ENCODE data around the gene AMOTL1. TPM values are rescaled to one million over a fixed set of nuclear protein-coding genes. Genes with fewer than 3 reads are reported as not detected.

The AMOTL1 gene
- total RNA-seq, 1 donor from 2014 or later = 79.3 TPM

DNA sequence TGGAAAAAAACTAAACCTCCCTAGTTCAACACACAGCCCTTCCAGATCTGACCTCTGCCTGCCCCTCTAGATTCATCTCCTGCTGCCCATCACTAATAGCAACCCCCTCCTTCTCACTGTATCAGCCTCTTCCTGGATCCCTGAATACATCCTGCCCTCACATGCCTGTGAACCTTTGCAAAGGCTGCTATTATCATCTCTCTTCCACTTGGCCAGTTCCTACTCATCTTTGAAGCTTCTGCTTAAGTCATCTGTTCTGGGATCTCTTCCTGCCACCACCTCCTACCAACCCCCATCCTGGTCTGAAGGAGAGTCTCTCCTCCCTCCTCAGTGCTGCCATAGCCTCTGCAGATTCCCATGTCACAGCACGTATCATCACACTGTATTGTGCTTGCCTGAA is 38.0 kb upstream of the AMOTL1 start:
- no peak overlapping the region for H3K4me3 ChIP-seq (ENCODE audit: low read length in 3 of 3)
- peaks cover 7 to 18% (median 16%) of the 10 kb centered on the region in 3 donors for H3K36me3 ChIP-seq (ENCODE audit: control insufficient read depth in 3 of 3, insufficient read depth in 3 of 3, low read length in 3 of 3)
- no peaks in the 10 kb centered on the region for H3K9me3 ChIP-seq (ENCODE audit: control insufficient read depth in 3 of 3, low read length in 3 of 3)
- H3K27ac ChIP-seq (ENCODE audit: low read depth, low read length) = no peak overlapping the region
- H3K4me1 ChIP-seq (ENCODE audit: control insufficient read depth in 3 of 3, insufficient read depth in 3 of 3, low read length in 3 of 3) = peaks cover 22 to 49% (median 45%) of the 10 kb centered on the region in 3 donors
- no peaks in the 10 kb centered on the region for H3K27me3 ChIP-seq (ENCODE audit: control insufficient read depth in 3 of 3, insufficient read depth in 3 of 3, low read length in 3 of 3)
- no peak overlapping the region for H3K9ac ChIP-seq (ENCODE audit: low read depth in 1 of 3, low read length in 3 of 3)

GRCh38 chr11:94731880-94732601 is 36.1 kb upstream of the AMOTL1 start:
- Histone ChIP-seq H3K27me3 (ENCODE audit: control insufficient read depth in 3 of 3, insufficient read depth in 3 of 3, low read length in 3 of 3) (no peaks in the 10 kb centered on the region), H3K36me3 (ENCODE audit: control insufficient read depth in 3 of 3, insufficient read depth in 3 of 3, low read length in 3 of 3) (peaks cover 7 to 18% (median 16%) of the 10 kb centered on the region in 3 donors), H3K4me1 (ENCODE audit: control insufficient read depth in 3 of 3, insufficient read depth in 3 of 3, low read length in 3 of 3) (peaks cover 23 to 48% (median 42%) of the 10 kb centered on the region in 3 donors), H3K9ac (ENCODE audit: low read depth in 1 of 3, low read length in 3 of 3) (no peak overlapping the region), H3K9me3 (ENCODE audit: control insufficient read depth in 3 of 3, low read length in 3 of 3) (no peaks in the 10 kb centered on the region), H3K27ac (ENCODE audit: low read depth, low read length) (peak overlapping the region; percentile 58), H3K4me3 (ENCODE audit: low read length in 3 of 3) (no peak overlapping the region)

DNA sequence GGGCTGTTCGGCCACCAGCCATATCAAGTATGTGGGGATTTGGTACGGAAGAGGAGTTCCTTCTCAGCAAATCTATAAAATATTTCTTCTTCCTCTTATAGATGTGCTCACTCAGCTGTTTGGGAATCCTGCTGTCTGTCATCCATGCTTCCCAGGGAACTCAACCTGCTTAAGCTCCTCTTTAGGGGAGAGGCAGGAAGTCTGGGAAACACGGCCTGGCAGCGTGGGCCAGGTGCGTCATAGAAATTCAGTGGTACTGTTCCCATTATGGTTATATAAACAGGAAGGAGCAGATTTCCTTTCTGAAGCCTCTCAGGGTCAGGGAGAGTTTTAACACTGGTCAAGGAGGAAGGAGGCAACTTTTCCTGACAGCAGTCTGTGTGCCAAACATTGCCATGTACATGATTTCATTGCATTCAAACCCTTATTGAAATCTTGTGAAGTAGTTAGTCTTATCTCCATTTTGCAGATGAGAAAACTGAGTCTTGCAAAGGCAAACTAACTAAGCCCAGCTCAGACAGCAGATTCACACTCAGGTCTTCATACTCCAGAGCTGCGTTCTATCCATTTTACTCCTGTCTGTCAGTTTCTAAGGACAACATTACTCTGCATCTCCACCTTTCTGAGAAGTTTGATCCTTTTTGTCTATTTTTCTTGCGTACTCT is 35.4 kb upstream of the AMOTL1 start:
- Histone ChIP-seq H3K4me1 (ENCODE audit: control insufficient read depth in 3 of 3, insufficient read depth in 3 of 3, low read length in 3 of 3) (peaks cover 27 to 49% (median 47%) of the 10 kb centered on the region in 3 donors), H3K36me3 (ENCODE audit: control insufficient read depth in 3 of 3, insufficient read depth in 3 of 3, low read length in 3 of 3) (peaks cover 7 to 18% (median 16%) of the 10 kb centered on the region in 3 donors), H3K9ac (ENCODE audit: low read depth in 1 of 3, low read length in 3 of 3) (no peak overlapping the region), H3K27me3 (ENCODE audit: control insufficient read depth in 3 of 3, insufficient read depth in 3 of 3, low read length in 3 of 3) (no peaks in the 10 kb centered on the region), H3K9me3 (ENCODE audit: control insufficient read depth in 3 of 3, low read length in 3 of 3) (no peaks in the 10 kb centered on the region), H3K27ac (ENCODE audit: low read depth, low read length) (peak overlapping the region; percentile 58), H3K4me3 (ENCODE audit: low read length in 3 of 3) (no peak overlapping the region)

DNA sequence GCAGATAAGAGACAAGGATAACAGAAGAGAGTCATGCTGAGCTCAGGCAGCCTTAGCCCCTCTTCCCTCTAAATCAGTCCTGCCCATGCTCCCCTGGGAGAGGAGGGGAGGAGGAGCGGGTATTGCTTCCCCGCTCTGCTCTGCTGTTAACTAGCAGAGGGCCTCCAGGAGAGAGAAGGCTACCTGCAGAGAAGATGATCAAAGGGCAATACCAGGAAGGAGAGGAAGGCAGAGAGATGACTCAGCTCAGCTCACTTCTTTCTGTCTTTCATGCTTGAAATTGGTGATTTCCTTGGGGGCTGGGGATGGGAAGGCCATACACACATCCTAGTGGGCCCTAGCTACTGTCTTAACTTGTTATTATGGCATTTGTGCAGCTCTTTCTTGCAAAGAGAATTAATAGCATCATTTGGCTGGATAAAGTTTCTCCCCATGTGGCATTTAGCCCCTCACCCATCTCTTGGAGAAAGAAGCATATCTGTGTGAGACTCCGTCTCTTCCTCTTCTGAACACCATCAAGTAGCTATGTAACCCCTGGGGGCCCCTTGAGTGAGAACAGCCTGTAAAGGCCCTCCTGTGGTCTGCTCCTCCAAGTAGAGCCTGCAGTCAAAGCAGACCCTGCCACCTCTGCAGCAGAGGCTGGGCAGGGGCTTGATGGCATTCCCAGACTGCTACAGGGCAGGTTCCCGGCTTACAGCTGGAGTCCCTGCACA is 33.4 kb upstream of the AMOTL1 start:
- H3K4me1 ChIP-seq (ENCODE audit: control insufficient read depth in 3 of 3, insufficient read depth in 3 of 3, low read length in 3 of 3) = peaks cover 27 to 49% (median 43%) of the 10 kb centered on the region in 3 donors
- H3K9ac ChIP-seq (ENCODE audit: low read depth in 1 of 3, low read length in 3 of 3) = no peak overlapping the region
- peaks cover 7 to 13% (median 8%) of the 10 kb centered on the region in 3 donors for H3K36me3 ChIP-seq (ENCODE audit: control insufficient read depth in 3 of 3, insufficient read depth in 3 of 3, low read length in 3 of 3)
- no peak overlapping the region for H3K4me3 ChIP-seq (ENCODE audit: low read length in 3 of 3)
- H3K27me3 ChIP-seq (ENCODE audit: control insufficient read depth in 3 of 3, insufficient read depth in 3 of 3, low read length in 3 of 3) = no peaks in the 10 kb centered on the region
- H3K9me3 ChIP-seq (ENCODE audit: control insufficient read depth in 3 of 3, low read length in 3 of 3) = no peaks in the 10 kb centered on the region
- no peak overlapping the region for H3K27ac ChIP-seq (ENCODE audit: low read depth, low read length)

- Histone ChIP-seq H3K9me3 (ENCODE audit: control insufficient read depth in 3 of 3, low read length in 3 of 3) (no peaks in the 10 kb centered on the region), H3K36me3 (ENCODE audit: control insufficient read depth in 3 of 3, insufficient read depth in 3 of 3, low read length in 3 of 3) (peaks cover 0 to 3% (median 3%) of the 10 kb centered on the region in 3 donors), H3K27ac (ENCODE audit: low read depth, low read length) (no peak overlapping the region), H3K27me3 (ENCODE audit: control insufficient read depth in 3 of 3, insufficient read depth in 3 of 3, low read length in 3 of 3) (no peaks in the 10 kb centered on the region), H3K4me1 (ENCODE audit: control insufficient read depth in 3 of 3, insufficient read depth in 3 of 3, low read length in 3 of 3) (peaks cover 29 to 51% (median 40%) of the 10 kb centered on the region in 3 donors), H3K4me3 (ENCODE audit: low read length in 3 of 3) (no peak overlapping the region), H3K9ac (ENCODE audit: low read depth in 1 of 3, low read length in 3 of 3) (no peak overlapping the region)
These were observed 32.2 kb upstream of the AMOTL1 start for GRCh38 chr11:94735907-94736306.

GRCh38 chr11:94737171-94737611 is 31.0 kb upstream of the AMOTL1 start:
- H3K9ac ChIP-seq (ENCODE audit: low read depth in 1 of 3, low read length in 3 of 3) = no peak overlapping the region
- peaks cover 39 to 52% (median 42%) of the 10 kb centered on the region in 3 donors for H3K4me1 ChIP-seq (ENCODE audit: control insufficient read depth in 3 of 3, insufficient read depth in 3 of 3, low read length in 3 of 3)
- H3K27ac ChIP-seq (ENCODE audit: low read depth, low read length) = no peak overlapping the region
- H3K4me3 ChIP-seq (ENCODE audit: low read length in 3 of 3) = no peak overlapping the region
- H3K27me3 ChIP-seq (ENCODE audit: control insufficient read depth in 3 of 3, insufficient read depth in 3 of 3, low read length in 3 of 3) = no peaks in the 10 kb centered on the region
- H3K36me3 ChIP-seq (ENCODE audit: control insufficient read depth in 3 of 3, insufficient read depth in 3 of 3, low read length in 3 of 3) = peaks cover 0 to 3% (median 0%) of the 10 kb centered on the region in 3 donors
- no peaks in the 10 kb centered on the region for H3K9me3 ChIP-seq (ENCODE audit: control insufficient read depth in 3 of 3, low read length in 3 of 3)

DNA sequence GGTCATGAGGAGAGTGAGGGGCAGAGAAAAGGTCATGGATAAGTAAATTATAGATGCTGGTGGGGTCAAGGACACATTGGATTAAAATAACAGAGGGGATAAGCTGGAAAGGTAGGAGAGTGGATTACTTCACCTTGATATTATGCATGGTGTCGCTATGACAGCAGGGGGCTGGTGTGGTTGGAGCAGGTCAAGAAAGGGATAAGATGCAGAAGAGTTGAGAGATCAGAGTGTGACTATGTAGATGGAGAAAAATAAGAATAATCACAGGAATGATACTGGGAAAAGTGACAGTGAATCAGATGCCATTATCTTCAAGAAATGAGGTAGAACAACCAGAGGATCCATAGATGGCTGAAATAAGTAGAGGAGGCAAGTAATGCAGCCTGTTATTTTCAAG is 29.4 kb upstream of the AMOTL1 start:
- Histone ChIP-seq H3K9ac (ENCODE audit: low read depth in 1 of 3, low read length in 3 of 3) (no peak overlapping the region), H3K27me3 (ENCODE audit: control insufficient read depth in 3 of 3, insufficient read depth in 3 of 3, low read length in 3 of 3) (no peaks in the 10 kb centered on the region), H3K4me1 (ENCODE audit: control insufficient read depth in 3 of 3, insufficient read depth in 3 of 3, low read length in 3 of 3) (peaks cover 30 to 49% (median 43%) of the 10 kb centered on the region in 3 donors), H3K36me3 (ENCODE audit: control insufficient read depth in 3 of 3, insufficient read depth in 3 of 3, low read length in 3 of 3) (peaks cover 0 to 3% (median 0%) of the 10 kb centered on the region in 3 donors), H3K27ac (ENCODE audit: low read depth, low read length) (no peak overlapping the region), H3K9me3 (ENCODE audit: control insufficient read depth in 3 of 3, low read length in 3 of 3) (no peaks in the 10 kb centered on the region), H3K4me3 (ENCODE audit: low read length in 3 of 3) (no peak overlapping the region)

GRCh38 chr11:94739331-94739730 is 28.8 kb upstream of the AMOTL1 start:
- Histone ChIP-seq H3K4me1 (ENCODE audit: control insufficient read depth in 3 of 3, insufficient read depth in 3 of 3, low read length in 3 of 3) (peaks cover 27 to 49% (median 41%) of the 10 kb centered on the region in 3 donors), H3K27ac (ENCODE audit: low read depth, low read length) (no peak overlapping the region), H3K27me3 (ENCODE audit: control insufficient read depth in 3 of 3, insufficient read depth in 3 of 3, low read length in 3 of 3) (no peaks in the 10 kb centered on the region), H3K9me3 (ENCODE audit: control insufficient read depth in 3 of 3, low read length in 3 of 3) (no peaks in the 10 kb centered on the region), H3K36me3 (ENCODE audit: control insufficient read depth in 3 of 3, insufficient read depth in 3 of 3, low read length in 3 of 3) (peaks cover 0 to 3% (median 0%) of the 10 kb centered on the region in 3 donors), H3K4me3 (ENCODE audit: low read length in 3 of 3) (no peak overlapping the region), H3K9ac (ENCODE audit: low read depth in 1 of 3, low read length in 3 of 3) (no peak overlapping the region)

GRCh38 chr11:94740083-94741021 is 27.8 kb upstream of the AMOTL1 start:
- Histone ChIP-seq H3K4me3 (ENCODE audit: low read length in 3 of 3) (peak overlapping the region; percentile 47 to 68 (median 66)), H3K36me3 (ENCODE audit: control insufficient read depth in 3 of 3, insufficient read depth in 3 of 3, low read length in 3 of 3) (no peaks in the 10 kb centered on the region), H3K9ac (ENCODE audit: low read depth in 1 of 3, low read length in 3 of 3) (peak overlapping the region; percentile 42 to 69 (median 63)), H3K27ac (ENCODE audit: low read depth, low read length) (peak overlapping the region; percentile 36), H3K9me3 (ENCODE audit: control insufficient read depth in 3 of 3, low read length in 3 of 3) (no peaks in the 10 kb centered on the region), H3K4me1 (ENCODE audit: control insufficient read depth in 3 of 3, insufficient read depth in 3 of 3, low read length in 3 of 3) (peaks cover 24 to 42% (median 34%) of the 10 kb centered on the region in 3 donors), H3K27me3 (ENCODE audit: control insufficient read depth in 3 of 3, insufficient read depth in 3 of 3, low read length in 3 of 3) (no peaks in the 10 kb centered on the region)
